ENCODE results near the gene FAM118B.
"Not testable (repeated sequence)": the region's sequence is repeated elsewhere in the genome, so short reads cannot be mapped to it uniquely, and the experiment has no call there.

Gene FAM118B

GRCh38 chr11:126224647-126225294, 13.2 kb downstream of the FAM118B start:
- DNase-seq, result no peak

DNA sequence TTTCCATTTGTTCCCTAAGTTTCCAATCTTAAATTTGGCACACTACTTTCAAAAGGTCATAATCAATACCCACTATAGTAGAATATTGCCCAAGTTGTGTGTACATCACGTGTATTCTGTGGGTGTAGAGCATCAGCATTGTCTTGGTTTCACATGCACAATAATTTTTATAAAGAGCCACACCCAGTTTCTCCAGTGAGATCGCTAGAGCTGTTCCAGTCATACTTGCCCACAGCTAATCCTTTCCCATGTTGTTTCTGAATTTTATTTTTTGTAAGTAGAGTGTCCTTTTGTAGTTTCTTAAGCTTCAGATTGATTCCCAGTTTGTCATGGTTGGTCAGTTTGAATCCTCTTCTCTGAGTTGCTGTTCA, 13.7 kb downstream of the FAM118B start:
- no peak for DNase-seq

- DNase-seq, result no peak
Observed at GRCh38 chr11:126226334-126227084, 14.9 kb downstream of the FAM118B start.

GRCh38 chr11:126229858-126230540, 18.4 kb downstream of the FAM118B start:
- DNase-seq, result no peak

DNA sequence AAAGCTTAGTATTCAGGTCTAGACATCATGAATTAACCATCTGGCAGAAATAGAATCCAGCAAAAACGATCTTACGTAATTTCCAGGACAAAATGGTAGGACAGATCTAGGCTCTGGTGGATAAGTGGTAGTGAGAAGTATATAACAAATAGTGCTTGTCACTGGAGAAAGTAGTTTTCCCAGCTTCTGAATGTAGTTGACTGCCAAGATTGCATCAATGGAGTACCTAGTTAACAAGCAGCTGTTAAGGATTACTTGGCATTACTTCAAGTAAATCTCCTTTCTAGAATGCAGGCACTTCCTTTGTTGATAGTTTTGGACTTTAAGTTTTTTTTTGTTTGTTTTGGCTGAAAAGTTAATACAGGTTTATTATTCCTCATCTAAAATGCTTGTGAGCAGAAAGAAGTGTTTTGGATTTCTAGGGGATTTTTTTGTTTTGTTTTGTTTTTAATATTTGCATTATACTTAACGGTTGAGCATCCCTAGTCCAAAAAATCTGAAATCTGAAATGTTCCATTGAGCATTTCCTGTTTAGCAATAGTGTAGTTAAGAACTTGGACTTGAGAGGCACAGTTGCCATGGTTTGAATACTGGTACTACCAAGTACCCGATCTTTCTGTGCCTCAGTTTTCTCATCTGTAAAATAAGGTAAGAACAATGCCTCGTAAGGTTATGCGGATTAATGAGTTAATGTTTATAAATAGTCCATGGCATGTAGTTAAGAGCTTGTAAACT, 20.3 kb downstream of the FAM118B start:
- DNase-seq, result no peak

DNA sequence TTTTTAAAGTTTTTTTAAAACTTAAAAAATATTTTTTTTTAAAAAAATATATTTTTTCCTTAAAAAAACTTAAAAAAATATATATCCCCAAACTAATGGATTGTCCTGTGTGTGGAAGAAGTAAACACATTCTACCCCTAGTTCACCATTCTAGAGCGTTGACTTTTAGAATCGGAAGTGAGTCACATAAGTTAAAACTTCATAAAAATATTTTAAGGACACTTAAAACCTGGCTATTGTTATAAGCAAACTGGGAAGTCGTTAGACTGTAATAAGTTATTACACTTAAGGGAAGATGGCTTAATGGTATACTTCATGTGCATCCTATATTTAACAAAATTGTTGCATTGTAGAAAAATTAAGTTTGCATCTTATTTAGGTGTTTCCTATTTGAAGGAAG, 21.1 kb downstream of the FAM118B start:
- no peak for DNase-seq

- no peak for DNase-seq
Observed at GRCh38 chr11:126233391-126233790, 21.8 kb downstream of the FAM118B start.

- DNase-seq, result no peak
Observed at GRCh38 chr11:126246636-126247035, 35.1 kb downstream of the FAM118B start.

- DNase-seq, result no peak
Observed at GRCh38 chr11:126253265-126253664, 41.7 kb downstream of the FAM118B start.

GRCh38 chr11:126254819-126255218, 43.2 kb downstream of the FAM118B start:
- no peak for DNase-seq

GRCh38 chr11:126255507-126255906, 43.9 kb downstream of the FAM118B start:
- not testable (repeated sequence) for DNase-seq

DNA sequence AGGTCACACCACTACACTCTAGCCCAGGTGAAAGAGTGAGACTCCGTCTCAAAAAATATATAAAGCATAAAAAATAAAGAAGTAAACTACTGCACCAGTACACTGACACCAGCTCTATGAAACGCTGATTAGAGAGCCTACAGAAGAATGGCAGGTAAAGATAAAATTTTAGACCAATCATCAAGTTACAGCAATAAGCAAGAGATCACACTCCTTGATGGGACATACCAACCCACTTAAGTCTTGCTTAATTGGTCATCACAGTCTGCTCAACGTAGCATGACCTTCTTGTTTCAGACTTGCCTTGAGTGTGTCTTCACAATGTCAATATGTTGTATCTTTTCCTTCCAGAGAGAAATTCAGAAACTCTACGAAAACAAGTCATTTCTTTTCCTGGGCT, 44.6 kb downstream of the FAM118B start:
- DNase-seq, result no peak

GRCh38 chr11:126257144-126257543, 45.6 kb downstream of the FAM118B start:
- no peak for DNase-seq

DNA sequence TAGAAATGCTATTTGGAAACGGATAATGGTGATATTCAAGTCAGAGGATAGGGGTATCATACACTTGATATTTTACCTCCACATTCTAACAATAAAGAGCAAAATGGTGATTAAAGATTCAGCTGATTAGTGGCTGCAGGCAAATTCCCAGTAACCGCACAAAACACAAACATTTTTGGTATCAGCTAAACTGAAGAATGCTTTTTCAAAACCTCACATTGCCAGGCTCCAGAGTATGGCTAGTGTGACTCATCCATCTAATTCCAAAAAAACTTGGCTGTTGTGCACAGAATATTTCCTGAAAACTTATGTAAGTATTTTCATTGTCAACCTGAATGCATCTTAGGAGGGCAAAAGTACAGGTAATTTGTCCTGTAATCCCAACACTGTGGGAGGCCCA, 46.2 kb downstream of the FAM118B start:
- no peak for DNase-seq

DNA sequence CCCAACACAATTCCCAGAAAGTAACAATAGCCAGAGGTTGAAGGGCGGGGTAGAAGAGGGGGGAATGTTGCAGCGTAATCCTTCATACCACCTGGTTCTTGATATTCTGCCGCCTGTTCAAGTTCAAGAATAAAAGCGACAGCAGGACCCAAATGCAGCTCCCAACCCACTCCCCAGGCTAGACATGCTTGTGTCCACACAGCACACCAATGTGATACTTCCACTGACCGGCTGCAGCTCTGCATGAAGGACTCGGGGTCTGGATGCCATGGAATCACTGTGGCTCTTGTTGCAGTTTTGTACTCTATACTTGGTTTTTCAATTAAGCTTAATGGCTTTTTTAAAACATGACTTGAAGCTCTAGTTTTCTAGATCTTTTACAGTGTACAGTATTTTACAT, 50.6 kb downstream of the FAM118B start:
- DNase-seq, result no peak

DNA sequence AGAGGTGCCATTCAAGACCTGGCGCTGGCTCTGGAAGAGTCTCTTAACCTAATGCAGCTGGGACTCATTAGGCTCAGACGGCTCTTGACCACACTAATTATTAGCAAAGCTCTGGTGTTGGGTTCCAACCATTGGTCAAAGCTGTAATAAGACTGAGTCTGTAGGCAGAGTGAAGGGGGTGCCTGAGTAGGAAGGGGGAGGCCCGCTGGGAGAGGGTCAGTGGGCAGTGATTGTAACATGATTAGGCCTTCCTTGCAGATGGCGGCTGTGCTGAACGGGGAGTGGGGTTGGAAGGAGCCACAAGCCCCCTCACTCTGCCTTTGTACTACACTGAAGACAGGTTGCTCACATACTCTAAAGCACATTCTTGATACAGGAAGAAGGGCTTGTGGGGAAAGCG, 51.9 kb downstream of the FAM118B start:
- no peak for DNase-seq

DNA sequence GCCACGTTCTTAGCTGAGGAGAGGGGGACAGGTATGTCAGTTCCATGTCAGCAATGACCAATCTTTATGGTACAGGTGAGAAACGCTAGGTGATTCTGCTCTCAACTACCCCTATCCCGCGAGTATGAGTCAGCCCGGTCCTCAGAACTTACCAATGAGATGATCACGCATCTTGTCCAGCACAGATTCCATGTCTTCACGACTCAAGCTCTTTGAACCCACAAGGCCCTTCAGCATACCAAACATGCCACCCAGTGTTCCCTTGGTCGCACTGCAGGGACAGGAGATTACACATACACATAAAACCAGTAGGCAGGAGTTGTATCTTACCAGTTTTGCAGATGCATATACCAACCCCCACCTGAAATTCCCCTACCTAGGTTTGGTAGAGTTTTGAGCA, 54.2 kb downstream of the FAM118B start:
- DNase-seq, result no peak

DNA sequence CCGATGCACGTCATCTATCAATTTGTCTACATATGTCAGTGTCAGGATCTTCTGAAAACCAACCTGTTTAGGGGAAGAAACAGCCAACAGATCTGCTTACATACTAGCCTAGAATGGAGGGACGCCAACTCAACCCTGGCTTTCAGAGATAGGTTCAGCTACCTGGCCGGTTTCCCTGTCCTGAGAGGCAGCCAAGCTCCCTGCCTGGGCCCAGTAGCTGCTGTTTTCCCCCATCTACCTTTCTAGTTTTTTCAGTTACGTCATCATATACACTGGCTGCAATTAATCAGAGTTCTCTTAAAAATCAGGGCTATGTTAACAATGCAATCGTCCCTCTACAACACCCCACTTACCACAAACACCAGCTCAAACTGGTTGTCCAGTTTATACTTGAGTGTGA, 56.1 kb downstream of the FAM118B start:
- no peak for DNase-seq

DNA sequence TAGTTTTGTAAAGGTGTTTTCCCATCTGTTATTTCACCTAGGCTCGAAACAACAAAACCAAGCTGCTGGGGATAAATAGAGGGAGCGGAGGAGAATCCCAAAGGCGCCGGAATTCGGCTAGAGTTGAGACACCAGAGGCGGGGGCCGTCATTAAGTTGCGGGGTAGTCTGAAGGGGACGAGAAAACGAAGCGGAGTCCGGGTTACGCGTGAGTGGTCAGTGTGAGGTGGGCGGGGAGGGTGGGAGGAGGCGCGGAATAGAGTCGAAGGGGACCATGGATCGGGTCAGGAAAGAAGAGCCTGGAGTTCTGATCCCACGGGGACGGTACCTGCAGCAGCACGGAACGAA, 56.8 kb downstream of the FAM118B start:
- no peak for DNase-seq

DNA sequence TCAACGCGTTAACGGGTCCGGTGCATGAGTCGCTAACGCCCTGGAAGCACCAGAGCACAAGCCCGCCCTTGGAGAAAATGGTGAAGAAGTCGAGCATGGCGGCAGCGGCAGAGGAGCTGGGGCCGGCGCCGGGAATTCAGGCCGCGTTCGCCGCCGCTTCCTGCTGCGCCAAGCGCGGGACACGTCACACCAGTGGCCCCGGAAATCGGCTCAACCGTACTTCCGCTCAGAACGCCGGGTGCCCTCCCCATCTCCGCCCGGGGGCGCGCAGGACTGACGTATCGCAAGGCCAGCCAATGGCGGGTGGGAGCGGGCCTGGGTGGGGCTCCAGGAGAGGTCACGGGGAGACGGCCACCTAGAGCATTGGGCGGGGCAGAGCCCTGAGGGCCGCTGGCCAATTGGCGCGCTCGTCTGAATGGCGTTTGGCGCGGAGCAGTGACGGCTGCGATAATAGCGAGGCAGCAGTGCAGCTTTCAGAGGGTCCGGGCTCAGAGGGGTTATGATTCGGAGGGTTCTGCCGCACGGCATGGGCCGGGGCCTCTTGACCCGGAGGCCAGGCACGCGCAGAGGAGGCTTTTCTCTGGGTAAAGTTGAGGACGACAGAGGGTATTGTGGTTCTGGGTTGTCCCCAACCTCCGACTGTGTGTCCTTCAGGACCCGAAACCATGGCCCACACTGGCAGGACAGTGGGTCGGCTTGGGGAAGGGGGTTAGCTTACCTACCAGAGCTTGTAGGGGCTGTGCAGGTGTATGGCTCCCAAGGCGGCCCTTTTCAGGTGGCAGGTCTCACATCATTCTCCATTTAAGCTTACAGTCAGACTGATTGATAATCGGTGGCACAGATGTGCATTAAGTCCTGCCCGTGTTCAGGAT, 57.4 kb downstream of the FAM118B start, which contains the start of the genes FOXRED1 and SRPRA:
TSS of gene FOXRED1 (plus strand) at position 447 of the 872 bp plus-strand sequence. CDS start at position 500, 53 bp downstream.
TSS of gene SRPRA (minus strand) at position 188 of the 872 bp plus-strand sequence. CDS start at position 97, 91 bp downstream.
- peak; percentile 99 to 100 for DNase-seq

DNA sequence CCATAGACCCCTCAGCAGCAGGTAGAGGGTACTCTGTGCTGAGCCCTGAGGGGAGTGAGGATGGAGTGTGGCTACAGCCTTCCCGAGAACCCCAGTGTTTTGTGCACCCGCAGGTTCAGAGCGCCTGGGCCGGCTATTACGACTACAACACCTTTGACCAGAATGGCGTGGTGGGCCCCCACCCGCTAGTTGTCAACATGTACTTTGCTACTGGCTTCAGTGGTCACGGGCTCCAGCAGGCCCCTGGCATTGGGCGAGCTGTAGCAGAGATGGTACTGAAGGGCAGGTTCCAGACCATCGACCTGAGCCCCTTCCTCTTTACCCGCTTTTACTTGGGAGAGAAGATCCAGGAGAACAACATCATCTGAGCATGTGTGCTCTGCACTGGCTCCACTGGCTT, 65.7 kb downstream of the FAM118B start:
- no peak for DNase-seq

DNA sequence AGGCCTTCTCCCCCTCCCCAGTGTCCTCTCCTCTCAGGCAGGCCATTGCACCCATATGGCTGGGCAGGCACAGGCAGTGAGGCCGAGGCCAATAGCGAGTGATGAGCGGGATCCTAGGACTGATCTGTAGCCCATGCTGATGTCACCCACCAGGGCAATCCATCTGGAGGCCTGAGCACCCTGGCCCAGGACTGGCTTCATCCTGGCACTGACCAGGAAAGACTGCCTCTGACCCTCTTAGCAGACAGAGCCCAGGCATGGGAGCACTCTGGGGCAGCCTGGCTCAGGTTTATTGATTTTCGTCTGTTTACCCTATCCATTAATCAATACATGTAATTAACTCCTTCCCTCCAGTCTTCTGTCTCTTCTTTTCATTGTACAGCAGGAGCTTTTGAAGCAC, 66.2 kb downstream of the FAM118B start:
- DNase-seq, result no peak

Data from stimulated activated CD4-positive, alpha-beta T cell treated with anti-CD3 and anti-CD28 coated beads, Interleukin-2, amount 100 ng/mL, for 24 hours (primary cell).